CD1c-positive myeloid dendritic cell (primary cell): ENCODE measurements around the gene LMO2.

ENCODE experiments used
- DNase-seq: peaks from one replicate; pipeline ENCODE4 v3.0.0-alpha.2; 2016; ENCODE audit errors: extremely low spot score

The LMO2 gene

GRCh38 chr11:33825854-33826560 lies 65.9 kb downstream of the LMO2 start:
- DNase-seq, result peak; percentile 17

DNA sequence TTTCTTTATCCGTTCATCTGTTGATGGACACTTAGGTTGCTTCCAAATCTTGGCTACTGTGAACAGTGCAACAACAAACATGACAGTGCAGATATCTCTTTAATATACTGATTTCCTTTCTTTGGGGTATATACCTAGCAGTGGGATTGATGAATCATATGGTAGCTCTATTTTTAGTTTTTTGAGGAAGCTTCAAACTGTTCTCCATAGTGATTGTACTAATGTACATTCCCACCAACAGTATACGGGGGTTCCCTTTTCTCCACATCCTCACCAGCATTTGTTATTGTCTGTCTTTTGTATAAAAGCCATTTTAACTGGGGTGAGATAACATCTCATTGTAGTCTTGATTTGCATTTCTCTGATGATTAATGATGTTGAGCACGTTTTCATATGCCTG lies 68.9 kb downstream of the LMO2 start:
- DNase-seq, result peak; percentile 34

- DNase-seq, result peak; percentile 10
These were observed 72.4 kb downstream of the LMO2 start for GRCh38 chr11:33819278-33820035.
